Stomach (tissue), 4 donors: ENCODE data around the gene ARL14EP.

Experiments
- CTCF ChIP-seq, 7 experiments: fragments of 450-650 bp in 4 of 7; fragments of 200-600 bp in 3 of 7; sonication (generic) in 3 of 7; IDR thresholded peaks; one replicate each; pipeline ENCODE4 v1.5.1; 2016 to 2019; ENCODE audit warnings: antibody characterized with exemption in 7 of 7, control low read depth in 2 of 7, mild to moderate bottlenecking in 1 of 7
- POLR2A ChIP-seq, 4 donors: fragments of 450-650 bp; IDR thresholded peaks; one replicate each; pipeline ENCODE4 v1.6.1; 2016; ENCODE audit warnings: antibody characterized with exemption in 4 of 4, control low read depth in 2 of 4, mild to moderate bottlenecking in 1 of 4, moderate library complexity in 1 of 4

DNA sequence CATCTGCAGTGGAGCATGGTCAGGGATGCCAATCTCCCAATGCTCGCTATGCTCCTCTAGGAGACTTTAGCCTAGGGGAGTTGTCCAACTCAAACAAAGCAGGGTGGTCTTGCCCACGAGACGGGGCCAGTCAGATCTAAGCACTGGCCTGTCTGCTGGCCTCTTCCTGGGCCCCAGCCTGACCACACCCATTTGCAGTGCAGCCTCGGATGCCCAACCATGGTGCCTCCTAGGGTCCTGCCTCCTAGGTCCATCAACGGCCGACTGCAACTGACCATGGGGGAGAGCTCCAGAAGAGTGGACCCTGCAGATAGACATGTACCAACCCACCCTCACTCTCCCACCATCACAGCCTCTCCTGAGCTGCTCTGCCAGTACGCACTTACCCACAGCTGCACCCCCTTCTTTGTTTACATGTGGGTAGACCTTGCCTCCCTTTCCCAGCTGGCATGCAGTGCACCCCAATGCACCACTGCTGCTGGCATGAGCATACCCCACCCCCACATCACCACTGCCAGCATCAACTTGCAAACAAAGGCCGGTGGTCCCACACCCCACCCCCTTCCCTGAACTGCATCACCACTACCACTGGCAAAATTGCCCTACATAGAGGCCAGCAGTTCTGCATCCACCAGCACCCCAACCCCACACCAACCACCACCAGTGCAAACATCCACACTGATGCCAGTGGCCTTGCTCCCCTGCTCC is 27.6 kb upstream of the ARL14EP start:
- no peak for TF ChIP-seq CTCF (IDR thresholded peaks at IDR 0.05)
- TF ChIP-seq POLR2A (IDR thresholded peaks at IDR 0.05) = no peak
